Amniotic epithelial cell (primary cell): ENCODE measurements around the gene P2RX5.
"Not testable (repeated sequence)": the region's sequence is repeated elsewhere in the genome, so short reads cannot be mapped to it uniquely, and the experiment has no call there.

Experiments used
- DNase-seq: peaks from one replicate; pipeline ENCODE4 v3.0.0-alpha.2; 2010; ENCODE audit warnings: low read depth

The P2RX5 gene

DNA sequence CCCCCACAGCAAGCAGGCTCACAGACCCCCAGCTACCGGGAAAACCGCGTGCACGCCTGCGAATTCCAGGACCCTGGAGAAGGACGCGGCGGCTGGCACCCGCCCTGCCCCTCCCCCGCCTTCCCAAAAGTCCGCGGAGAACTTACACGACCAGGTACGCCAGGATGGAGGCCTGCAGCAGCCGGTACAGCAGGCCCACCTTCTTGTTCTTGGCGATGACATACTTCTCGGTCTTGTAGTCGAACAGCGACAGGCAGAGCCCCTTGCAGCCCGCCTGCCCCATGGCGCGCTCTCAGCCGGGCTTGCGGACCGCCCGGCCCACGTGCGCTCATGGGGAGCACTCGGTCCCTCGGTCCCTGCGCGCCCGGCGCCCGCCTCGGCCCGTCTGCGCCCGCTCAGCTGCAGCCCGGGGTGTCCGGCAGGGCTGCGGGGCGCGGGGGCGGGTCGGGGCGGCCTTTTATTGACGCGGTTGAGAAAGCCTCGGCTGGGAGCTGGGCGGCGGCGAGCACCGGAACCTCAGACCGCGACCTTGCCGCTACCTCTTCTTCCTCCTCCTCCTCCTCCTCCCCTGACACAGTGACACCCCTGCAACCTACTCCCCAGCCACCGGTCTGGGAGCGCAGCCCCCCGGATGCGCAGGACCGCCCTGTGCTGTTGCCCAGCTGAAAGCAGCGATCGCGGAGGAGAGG, at the start of gene P2RX5:
Gene P2RX5 (minus strand): TSS at position 433 of the 689 bp plus-strand sequence. CDS start 150 bp downstream, at position 283.
- no peak for DNase-seq

GRCh38 chr17:3745071-3745470, 49.1 kb upstream of the P2RX5 start:
- DNase-seq, result no peak

DNA sequence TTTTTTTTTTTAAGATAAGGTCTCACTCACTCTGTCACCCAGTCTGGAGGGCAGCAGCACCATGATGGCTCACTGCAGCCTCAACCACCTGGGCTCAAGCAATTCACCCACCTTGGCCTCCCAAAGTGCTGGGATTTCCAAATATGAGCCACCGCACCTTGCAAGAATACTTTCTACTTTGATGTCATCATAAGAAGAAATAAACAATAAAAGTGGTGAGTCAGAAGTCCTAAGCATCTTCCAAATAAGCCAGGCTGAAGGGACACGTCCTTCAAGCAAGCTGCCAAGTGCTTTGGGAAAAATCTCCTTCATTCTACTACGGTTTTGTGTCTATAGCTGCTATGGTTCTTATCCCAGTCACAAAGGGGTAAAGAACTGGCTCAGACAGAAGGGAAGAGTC, 48.1 kb upstream of the P2RX5 start:
- peak; percentile 28 for DNase-seq

DNA sequence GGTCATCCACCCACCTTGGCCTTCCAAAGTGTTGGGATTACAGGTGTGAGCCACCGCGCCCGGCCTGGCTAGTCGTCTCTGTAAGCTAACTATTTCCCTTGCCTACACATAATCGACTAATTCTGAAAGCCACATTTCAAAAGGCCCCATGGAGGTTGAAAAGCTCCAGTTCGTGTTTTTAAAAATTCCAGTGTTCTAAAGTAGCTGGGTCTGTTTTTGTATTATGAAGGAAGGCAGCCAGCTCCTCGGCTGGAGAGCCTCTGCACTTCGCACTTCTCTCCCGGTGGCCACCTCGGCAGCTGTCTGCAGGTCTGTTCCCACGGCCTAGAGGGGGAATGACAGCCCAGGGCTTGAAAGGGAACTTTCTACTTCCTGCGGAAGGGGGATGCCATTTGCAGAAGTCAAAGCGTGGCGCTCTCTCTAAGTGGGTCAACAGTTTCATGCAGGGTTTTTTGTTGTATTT, 44.7 kb upstream of the P2RX5 start:
- DNase-seq, result no peak

- DNase-seq, result no peak
Measured at GRCh38 chr17:3739422-3740124, 43.6 kb upstream of the P2RX5 start.

DNA sequence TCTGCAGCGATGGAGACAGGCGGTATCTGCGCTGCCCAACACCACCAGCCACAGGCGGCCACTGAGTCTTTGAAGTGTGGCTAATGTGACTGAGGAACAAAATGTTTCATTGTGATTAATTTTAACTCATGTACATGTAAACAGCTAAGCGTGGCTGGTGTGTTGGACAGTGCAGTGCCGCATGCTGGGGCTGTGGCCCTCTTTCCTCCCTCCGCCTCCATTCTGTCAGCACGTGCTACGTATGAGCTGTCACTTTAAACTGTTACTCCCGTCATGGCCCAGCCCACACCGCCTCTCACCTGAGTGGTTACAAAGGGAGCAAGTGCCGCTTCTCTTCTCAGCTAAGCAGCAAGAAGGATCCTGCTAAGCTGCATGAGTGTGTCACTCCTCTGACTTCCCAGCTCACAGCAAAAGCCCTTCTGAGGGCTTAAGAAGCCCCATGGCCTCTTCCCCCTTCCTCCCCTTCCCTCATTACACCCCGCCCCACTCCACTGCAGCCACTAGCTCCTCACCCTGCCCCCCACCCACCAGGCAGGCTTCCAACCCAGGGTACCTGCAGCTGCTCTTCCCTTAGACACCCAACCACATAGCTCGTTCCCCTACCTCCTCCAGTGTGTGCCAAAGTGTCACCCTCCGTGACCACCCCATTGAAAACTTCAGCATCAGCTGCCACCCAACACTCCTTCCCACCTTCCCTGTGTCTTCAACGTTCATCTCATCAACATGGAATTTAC, 42.8 kb upstream of the P2RX5 start:
- DNase-seq, result peak; percentile 14

GRCh38 chr17:3735515-3735914, 39.6 kb upstream of the P2RX5 start:
- no peak for DNase-seq

GRCh38 chr17:3734911-3735276, 38.9 kb upstream of the P2RX5 start:
- not testable (repeated sequence) for DNase-seq

- no peak for DNase-seq
Measured at GRCh38 chr17:3732210-3732621, 36.3 kb upstream of the P2RX5 start.

DNA sequence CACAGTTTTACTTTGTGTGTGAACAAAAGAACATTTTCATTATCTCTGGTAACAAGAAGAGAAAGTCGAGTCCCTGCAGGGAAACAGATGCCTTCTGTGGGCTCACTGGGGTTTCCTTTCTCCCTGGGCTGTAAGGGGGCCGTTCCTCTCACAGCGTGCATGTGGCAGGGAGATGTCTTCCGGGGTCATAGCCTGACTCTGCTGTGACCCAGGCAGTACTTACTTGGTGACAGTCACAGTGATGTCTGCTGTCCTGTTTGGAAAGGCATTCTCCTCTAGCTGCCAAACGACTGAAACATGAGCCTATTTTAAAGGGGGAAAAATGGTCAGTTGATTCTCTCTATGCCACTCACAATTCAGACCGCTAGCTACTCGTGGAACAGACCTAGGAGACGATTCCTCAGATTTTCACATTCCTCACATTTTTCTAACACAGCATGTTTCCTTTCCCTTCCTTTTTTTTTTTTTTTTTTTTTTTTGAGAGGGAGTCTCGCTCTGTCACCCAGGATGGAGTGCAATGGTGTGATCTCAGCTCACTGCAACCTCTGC, 35.0 kb upstream of the P2RX5 start:
- peak; percentile 51 for DNase-seq

- no peak for DNase-seq
Measured at GRCh38 chr17:3729881-3730280, 33.9 kb upstream of the P2RX5 start.

GRCh38 chr17:3728099-3728498, 32.1 kb upstream of the P2RX5 start:
- not testable (repeated sequence) for DNase-seq

- no peak for DNase-seq
Measured at GRCh38 chr17:3727041-3727440, 31.1 kb upstream of the P2RX5 start.

DNA sequence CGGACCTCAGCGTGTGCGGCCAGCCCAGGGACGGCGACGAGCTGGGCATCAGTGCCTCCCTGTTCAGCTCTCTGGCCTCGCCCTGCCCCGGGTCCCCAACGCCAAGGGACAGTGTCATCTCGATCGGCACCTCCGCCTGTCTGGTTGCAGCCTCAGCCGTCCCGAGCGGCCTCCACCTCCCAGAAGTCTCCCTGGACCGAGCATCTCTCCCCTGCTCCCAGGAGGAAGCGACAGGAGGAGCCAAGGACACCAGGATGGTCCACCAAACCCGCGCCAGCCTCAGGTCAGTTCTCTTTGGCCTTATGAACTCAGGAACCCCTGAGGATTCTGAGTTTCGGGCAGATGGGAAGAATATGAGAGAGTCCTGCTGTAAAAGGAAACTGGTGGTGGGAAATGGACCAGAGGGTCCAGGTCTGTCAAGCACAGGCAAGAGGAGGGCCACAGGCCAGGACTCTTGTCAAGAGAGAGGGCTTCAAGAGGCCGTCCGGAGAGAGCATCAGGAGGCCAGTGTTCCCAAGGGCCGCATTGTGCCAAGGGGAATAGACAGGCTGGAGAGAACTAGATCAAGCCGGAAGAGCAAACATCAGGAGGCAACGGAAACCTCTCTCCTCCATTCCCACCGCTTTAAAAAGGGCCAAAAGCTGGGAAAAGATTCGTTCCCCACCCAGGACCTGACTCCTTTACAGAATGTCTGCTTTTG, 28.6 kb upstream of the P2RX5 start:
- DNase-seq, result no peak

DNA sequence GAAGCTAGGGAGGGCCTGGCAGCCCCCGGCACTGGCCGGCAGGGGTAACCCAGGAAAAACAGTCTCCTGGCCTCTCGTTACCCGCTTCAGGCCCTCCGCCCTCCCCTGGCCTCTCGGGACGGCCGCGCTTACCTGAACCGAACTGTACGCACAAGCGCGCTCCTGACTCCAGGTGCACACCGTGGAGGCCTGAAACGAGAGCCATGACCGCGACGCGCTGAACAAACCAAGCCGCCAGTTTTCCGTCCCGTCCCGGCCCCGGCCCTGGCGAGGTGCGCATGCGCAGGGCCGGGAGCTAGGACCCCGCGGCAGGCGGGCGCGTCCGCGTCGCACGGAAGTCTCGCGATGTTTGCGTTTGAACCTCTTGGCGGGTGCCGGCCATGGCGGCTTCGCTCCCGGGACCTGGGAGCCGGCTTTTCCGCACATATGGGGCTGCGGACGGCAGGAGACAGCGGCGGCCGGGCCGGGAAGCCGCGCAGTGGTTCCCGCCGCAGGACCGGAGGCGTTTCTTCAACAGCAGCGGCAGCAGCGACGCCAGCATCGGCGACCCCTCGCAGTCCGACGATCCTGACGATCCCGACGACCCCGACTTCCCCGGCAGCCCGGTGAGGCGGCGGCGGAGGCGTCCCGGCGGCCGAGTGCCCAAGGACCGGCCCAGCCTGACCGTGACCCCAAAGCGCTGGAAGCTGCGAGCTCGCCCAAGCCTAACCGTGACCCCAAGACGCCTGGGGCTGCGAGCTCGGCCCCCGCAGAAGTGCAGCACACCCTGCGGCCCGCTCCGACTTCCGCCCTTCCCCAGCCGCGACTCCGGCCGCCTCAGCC, 27.8 kb upstream of the P2RX5 start, which contains the start of gene HASPIN:
Gene HASPIN (plus strand): TSS at position 348 of the 822 bp plus-strand sequence. CDS start 33 bp downstream, at position 381.
- peak; percentile 73 for DNase-seq

DNA sequence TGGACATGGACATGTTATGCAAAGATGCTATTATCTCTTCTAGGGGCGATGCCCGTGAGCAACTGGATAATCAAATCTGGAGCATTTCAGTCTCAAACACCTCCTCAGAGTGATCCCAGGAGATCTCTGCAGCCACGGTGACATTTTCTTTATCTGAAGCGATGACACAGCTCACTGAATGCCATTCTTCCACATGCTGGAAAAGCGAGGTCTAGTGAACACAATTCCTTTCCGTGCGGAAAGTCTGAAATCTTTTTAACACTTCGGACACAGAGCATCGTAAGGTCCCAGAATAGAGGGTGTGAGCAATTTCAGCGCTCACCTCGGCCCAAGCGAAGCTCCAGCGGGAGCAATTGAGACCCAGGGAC, 27.2 kb upstream of the P2RX5 start:
- no peak for DNase-seq

GRCh38 chr17:3722716-3723115, 26.8 kb upstream of the P2RX5 start:
- DNase-seq, result peak; percentile 81

GRCh38 chr17:3719265-3719664, 23.3 kb upstream of the P2RX5 start:
- peak; percentile 61 for DNase-seq

- no peak for DNase-seq
Measured at GRCh38 chr17:3718201-3718600, 22.2 kb upstream of the P2RX5 start.

DNA sequence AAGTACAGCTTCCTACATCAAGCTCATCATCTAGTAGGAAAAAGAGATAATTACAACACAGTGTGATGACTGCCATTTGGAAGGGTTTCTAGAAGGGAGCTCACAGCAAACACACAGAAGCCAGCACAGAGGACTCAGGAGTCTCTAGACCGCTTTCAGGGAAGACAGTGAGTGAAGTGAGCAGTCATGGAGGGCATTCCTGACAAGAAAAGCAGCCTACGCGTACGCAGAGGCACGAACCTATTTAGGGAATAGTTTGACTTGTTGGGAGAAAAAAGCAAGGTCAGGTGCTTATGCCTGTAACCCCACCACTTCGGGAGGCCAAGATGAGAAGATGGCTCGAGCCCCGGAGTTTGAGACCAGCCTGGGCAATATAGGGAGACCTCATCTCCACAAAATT, 19.3 kb upstream of the P2RX5 start:
- DNase-seq, result no peak
